GM23338 (cell line): ENCODE results near the gene DEDD2. TPM values are rescaled to one million over a fixed set of nuclear protein-coding genes. Genes with fewer than 3 reads are reported as not detected.

Experiments
- ATAC-seq: fragments of 200-7000 bp; cut with Tn5 transposase; 3 replicates; pipeline ENCODE4 v1.9.1; 2020
- DNase-seq: peaks from one replicate; pipeline ENCODE4 v3.0.0-alpha.2; 2015; ENCODE audit warnings: low spot score
- H2AFZ ChIP-seq: fragments of 200-600 bp; sonication (generic); 2 replicates; pipeline ENCODE4 v1.8.0; 2016; ENCODE audit warnings: antibody characterized with exemption, mild to moderate bottlenecking, moderate library complexity
- H3F3A ChIP-seq: fragments of 200-600 bp; sonication (generic); replicated peaks from 2 replicates; pipeline ENCODE4 v1.8.0; 2017; ENCODE audit warnings: antibody characterized with exemption, mixed run types, low read depth
- H3K27ac ChIP-seq: fragments of 200-600 bp; sonication (generic); 2 replicates; pipeline ENCODE4 v1.6.1; 2016; ENCODE audit warnings: low read depth
- H3K27me3 ChIP-seq: fragments of 200-600 bp; sonication (generic); 2 replicates; pipeline ENCODE4 v1.8.0; 2016; ENCODE audit warnings: mild to moderate bottlenecking, mixed run types, moderate library complexity; ENCODE audit not compliant: insufficient read depth
- H3K36me3 ChIP-seq: fragments of 200-600 bp; sonication (generic); 2 replicates; pipeline ENCODE4 v1.8.0; 2016; ENCODE audit warnings: mild to moderate bottlenecking; ENCODE audit not compliant: insufficient read depth
- H3K4me1 ChIP-seq: fragments of 200-600 bp; sonication (generic); 2 replicates; pipeline ENCODE4 v1.8.0; 2016; ENCODE audit warnings: mild to moderate bottlenecking, moderate library complexity; ENCODE audit not compliant: insufficient read depth
- H3K4me2 ChIP-seq: fragments of 200-600 bp; sonication (generic); 2 replicates; pipeline ENCODE4 v1.7.1; 2017; ENCODE audit warnings: mixed run types
- H3K4me3 ChIP-seq: fragments of 200-600 bp; sonication (generic); 2 replicates; pipeline ENCODE4 v1.6.1; 2016; ENCODE audit warnings: mixed run types
- H3K79me2 ChIP-seq: fragments of 200-600 bp; sonication (generic); replicated peaks from 2 replicates; pipeline ENCODE4 v1.8.0; 2017; ENCODE audit warnings: mild to moderate bottlenecking; ENCODE audit not compliant: insufficient read depth
- H3K9me2 ChIP-seq: fragments of 200-600 bp; sonication (generic); 2 replicates; pipeline ENCODE4 v1.8.0; 2017; ENCODE audit not compliant: insufficient read depth
- H4K20me1 ChIP-seq: fragments of 200-600 bp; sonication (generic); replicated peaks from 2 replicates; pipeline ENCODE4 v1.8.0; 2017; ENCODE audit warnings: mild to moderate bottlenecking; ENCODE audit not compliant: insufficient read depth
- H3K27ac Mint-ChIP-seq: 2 replicates; pipeline ENCODE4 v1.8.0; 2020; ENCODE audit warnings: inconsistent platforms, mild to moderate bottlenecking, moderate library complexity, mixed read lengths
- H3K27me3 Mint-ChIP-seq: 3 replicates; pipeline ENCODE4 v1.8.0; 2022; ENCODE audit warnings: low read depth, mild to moderate bottlenecking, moderate library complexity, mixed read lengths, inconsistent platforms; ENCODE audit not compliant: insufficient read depth, poor library complexity
- H3K36me3 Mint-ChIP-seq: 3 replicates; pipeline ENCODE4 v1.8.0; 2021; ENCODE audit warnings: low read depth, mild to moderate bottlenecking, inconsistent platforms, moderate library complexity, mixed read lengths
- H3K4me1 Mint-ChIP-seq: 3 replicates; pipeline ENCODE4 v1.8.0; 2020; ENCODE audit warnings: mild to moderate bottlenecking, inconsistent platforms, mixed read lengths
- H3K4me3 Mint-ChIP-seq: 3 replicates; pipeline ENCODE4 v1.8.0; 2021; ENCODE audit warnings: moderate library complexity, mild to moderate bottlenecking, inconsistent platforms, mixed read lengths
- H3K9me3 Mint-ChIP-seq: 3 replicates; pipeline ENCODE4 v1.8.0; 2020; ENCODE audit warnings: moderate library complexity, mild to moderate bottlenecking, inconsistent platforms, mixed read lengths
- EZH2 ChIP-seq: fragments of 200-600 bp; sonication (generic); IDR thresholded peaks from one replicate; pipeline ENCODE4 v1.8.0; 2017; ENCODE audit warnings: antibody characterized with exemption, mild to moderate bottlenecking, low read depth; ENCODE audit not compliant: unreplicated experiment
- STAT1 ChIP-seq: IDR thresholded peaks from one replicate; pipeline ENCODE4 v1.6.1; 2016; ENCODE audit warnings: antibody characterized with exemption; ENCODE audit not compliant: unreplicated experiment
- ZNF114 ChIP-seq: fragments of 250-450 bp; sonication (Bioruptor Pico); IDR thresholded peaks from 2 replicates; pipeline ENCODE4 v1.5.0; 2020; ENCODE audit warnings: mild to moderate bottlenecking, moderate library complexity
- ZNF331 ChIP-seq: fragments of 250-450 bp; sonication (Bioruptor Pico); IDR thresholded peaks from 2 replicates; pipeline ENCODE4 v1.5.0; 2020; ENCODE audit warnings: low read depth, mild to moderate bottlenecking, moderate library complexity
- ZNF462 ChIP-seq: fragments of 250-450 bp; sonication (Bioruptor Pico); IDR thresholded peaks from 2 replicates; pipeline ENCODE4 v1.5.0; 2020; ENCODE audit warnings: mild to moderate bottlenecking, moderate library complexity
- polyA plus RNA-seq: library from polyadenylated mRNA; unstranded; fragments of >200 nt; fragmentation: Nextera tagmentation; extraction: Ambion mirVana; gene quantifications from 2 replicates; pipeline ENCODE4 v1.2.1, GENCODE V29; 2016
- total RNA-seq: library from RNA; depleted of rRNA; stranded (reverse); fragments of >200 nt; shearing (Covaris generic); gene quantifications from 2 replicates; pipeline ENCODE4 v1.2.3, GENCODE V29; 2014

Gene DEDD2
- total and polyA plus RNA-seq, 2 experiments from 2014 or later = 23.4 to 63.0 TPM

- TF ChIP-seq ZNF114 (CRISPR knock-in tag) (no peak), ZNF462 (CRISPR knock-in tag) (no peak), ZNF331 (CRISPR knock-in tag) (no peak), STAT1 (no peak), EZH2 (no peak)
- DNase-seq (no peak), ATAC-seq (no peak)
- Histone ChIP-seq H3K4me1 (peaks cover 29% of the 10 kb centered on the region), H3K27ac (no peak overlapping the region), H3F3A (peaks cover 18% of the 10 kb centered on the region), H3K4me2 (peak overlapping the region; percentile 67), H3K4me3 (peak overlapping the region; percentile 96; the same call in 1 of the 2 replicates), H4K20me1 (no peaks in the 10 kb centered on the region; the same call in 1 of the 2 replicates), H3K9me2 (no peaks in the 10 kb centered on the region), H3K36me3 (no peaks in the 10 kb centered on the region), H3K27me3 (peaks cover 6% of the 10 kb centered on the region), H3K79me2 (peaks cover 38% of the 10 kb centered on the region), H2AFZ (no peak overlapping the region)
- no peaks in the 10 kb centered on the region; the same call in 1 of the 3 replicates for H3K9me3 Mint-ChIP-seq
- H3K27ac Mint-ChIP-seq = peak overlapping the region; percentile 89
- peaks cover 39% of the 10 kb centered on the region for H3K4me1 Mint-ChIP-seq
- peaks cover 32% of the 10 kb centered on the region for H3K27me3 Mint-ChIP-seq
- H3K4me3 Mint-ChIP-seq = peak overlapping the region; percentile 88
- peaks cover 10% of the 10 kb centered on the region; the same call in 2 of the 3 replicates for H3K36me3 Mint-ChIP-seq
These were observed 34.3 kb upstream of the DEDD2 start for GRCh38 chr19:42251572-42252358.
